RCC 7860 (cell line): ENCODE data around the gene CACNA2D4.

ENCODE experiments used
- DNase-seq: peaks from one replicate; pipeline ENCODE4 v3.0.0-alpha.2; 2015; ENCODE audit warnings: low spot score
- FAIRE-seq: peaks from 2 replicates; lab custom pipeline; 2012; peaks lifted over from hg19 to GRCh38; lab: Jason Lieb, UNC

CACNA2D4 gene

GRCh38 chr12:1807087-1807860 is 111.2 kb downstream of the CACNA2D4 start:
- DNase-seq = no peak
- FAIRE-seq = no peak

- no peak for DNase-seq
- no peak for FAIRE-seq
These were observed 112.0 kb downstream of the CACNA2D4 start for GRCh38 chr12:1806301-1807086.

DNA sequence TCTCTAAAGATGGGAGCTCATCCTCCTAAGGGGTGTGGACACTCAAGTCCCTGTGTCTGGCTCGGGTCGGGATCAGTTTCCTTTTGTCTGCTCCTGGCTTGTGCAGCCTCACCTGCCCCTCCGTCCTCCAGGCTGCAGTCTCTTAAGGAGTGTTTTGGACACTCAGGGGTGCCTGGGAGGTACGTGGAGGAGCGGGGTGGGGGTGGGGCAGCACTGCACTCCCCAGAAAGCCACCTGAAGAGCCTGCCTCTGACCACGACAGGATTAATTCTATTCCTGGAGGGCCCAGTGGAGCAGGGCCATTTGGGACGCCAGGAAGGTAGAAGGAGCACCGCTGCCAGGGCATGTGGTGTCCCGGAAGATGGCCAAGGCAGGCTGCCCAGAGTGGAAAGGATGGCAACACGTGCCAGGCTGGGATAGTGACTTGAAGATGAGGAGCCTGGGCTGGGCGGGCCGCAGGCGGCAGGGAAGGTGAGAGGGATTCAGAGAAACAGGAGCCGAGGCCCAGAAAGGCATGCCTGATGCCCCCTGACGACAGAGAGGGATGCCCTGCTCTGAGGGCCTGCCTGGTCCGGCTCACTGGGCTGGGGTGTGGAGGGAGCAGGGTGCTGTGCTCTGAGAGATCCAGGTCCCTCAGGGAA is 112.9 kb downstream of the CACNA2D4 start:
- FAIRE-seq (no peak), DNase-seq (no peak)

DNA sequence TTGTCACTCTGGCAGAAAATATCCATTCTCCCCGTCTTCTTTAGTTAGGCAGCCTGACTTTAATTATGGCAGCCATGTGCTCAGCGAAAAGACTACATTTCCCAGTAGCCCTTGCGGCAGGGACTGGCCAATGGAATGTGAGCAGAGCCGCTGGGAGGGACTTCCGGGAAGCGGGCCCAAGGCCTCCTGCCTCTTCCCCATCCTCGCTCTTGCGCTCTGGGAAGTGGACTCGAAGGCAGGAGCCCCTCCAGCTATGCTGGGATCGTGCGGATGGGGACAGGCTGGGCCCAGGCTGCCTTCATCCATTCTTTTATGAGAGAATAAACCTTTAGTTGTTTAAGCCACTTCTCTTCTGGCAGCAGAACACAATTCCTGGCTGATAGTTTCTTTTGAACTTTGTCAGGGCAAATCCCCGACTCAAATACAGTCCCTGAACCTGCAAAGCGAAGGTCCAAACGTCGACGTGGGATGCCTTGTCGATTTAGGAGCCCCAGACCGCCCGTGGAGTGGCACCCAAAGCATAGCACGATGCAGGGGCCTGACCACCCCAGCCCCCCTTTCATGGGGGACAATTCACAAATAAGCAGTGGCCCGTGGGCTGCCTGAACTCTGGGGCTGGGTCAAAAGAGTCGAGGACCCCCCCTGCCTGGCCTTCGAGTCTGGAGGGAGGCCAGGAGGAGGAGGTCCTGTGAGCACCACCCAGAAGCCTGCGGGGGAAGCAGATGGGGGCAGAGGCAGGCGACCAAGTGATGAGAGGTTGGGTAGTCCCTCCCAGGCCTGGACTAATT is 113.7 kb downstream of the CACNA2D4 start:
- peak; percentile 53 for DNase-seq
- FAIRE-seq = peak; percentile 7

GRCh38 chr12:1803736-1804135 is 114.7 kb downstream of the CACNA2D4 start:
- FAIRE-seq (no peak), DNase-seq (no peak)

GRCh38 chr12:1801303-1801975 is 117.0 kb downstream of the CACNA2D4 start:
- DNase-seq = no peak
- no peak for FAIRE-seq

- DNase-seq (no peak), FAIRE-seq (no peak)
These were observed 117.8 kb downstream of the CACNA2D4 start for GRCh38 chr12:1800401-1801302.

GRCh38 chr12:1799882-1800400 is 118.5 kb downstream of the CACNA2D4 start:
- FAIRE-seq = no peak
- DNase-seq = no peak

DNA sequence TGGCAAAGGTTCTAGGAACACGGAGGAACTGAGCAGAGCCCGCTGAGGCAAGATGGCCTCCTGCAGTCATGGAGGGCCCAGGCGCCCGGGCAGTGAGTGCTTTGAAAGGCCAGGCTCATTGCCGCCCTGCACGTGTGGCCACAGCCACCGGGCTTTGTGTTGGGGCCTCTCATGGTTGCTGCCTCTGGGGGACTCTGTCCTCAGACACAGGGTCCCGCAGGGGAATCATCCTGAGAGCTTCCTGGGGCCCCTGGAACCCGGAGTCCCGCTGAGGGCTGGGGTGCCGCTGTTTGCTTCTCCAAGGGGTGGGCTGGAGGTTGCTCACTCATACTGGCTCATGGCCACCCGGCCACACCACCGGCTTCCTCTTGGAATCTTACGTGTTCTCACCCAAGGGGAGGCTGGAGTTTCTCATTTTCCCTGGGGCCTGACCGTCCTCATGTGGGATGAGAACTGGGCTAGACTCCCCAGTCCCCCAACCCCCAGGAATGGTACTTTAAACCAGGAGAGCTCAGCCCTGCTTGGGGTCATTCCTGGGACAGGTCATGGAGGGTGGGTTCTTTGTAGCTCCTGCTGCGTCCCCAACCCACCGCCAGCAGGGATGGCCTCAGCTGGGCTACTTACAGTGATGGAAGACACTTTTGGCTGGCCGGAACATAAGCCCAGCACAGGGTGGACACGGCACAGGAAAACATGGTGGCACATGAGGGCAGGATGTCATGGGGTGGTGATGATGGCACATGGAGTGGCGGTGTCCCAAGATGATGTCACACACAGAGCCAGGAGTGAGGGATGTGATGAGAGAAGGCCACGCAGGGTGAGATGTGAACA is 119.2 kb downstream of the CACNA2D4 start:
- DNase-seq = no peak

DNA sequence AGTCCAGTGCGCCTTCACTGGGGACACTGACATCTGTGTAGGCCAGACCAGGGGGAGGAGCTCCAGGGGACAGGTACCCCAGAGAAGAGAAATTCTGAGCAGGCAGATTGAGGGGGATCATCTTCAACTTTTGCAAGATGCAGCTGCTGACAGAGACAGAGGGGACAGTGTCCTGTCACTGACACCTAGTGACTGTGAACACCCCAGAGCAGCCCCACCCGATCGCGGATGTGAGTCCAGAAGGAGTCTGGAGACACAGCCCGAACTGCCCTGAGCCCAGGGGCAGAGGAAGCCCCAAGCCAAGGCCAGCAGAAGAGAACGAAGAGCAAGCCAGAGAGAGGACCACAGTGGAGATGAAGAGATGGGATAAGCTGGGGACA is 119.8 kb downstream of the CACNA2D4 start:
- no peak for FAIRE-seq

More for the DNA sequence above, 119.2 kb downstream of the CACNA2D4 start:
- FAIRE-seq = no peak

GRCh38 chr12:1797991-1798640 is 120.3 kb downstream of the CACNA2D4 start:
- FAIRE-seq = no peak
- no peak for DNase-seq

More for the DNA sequence above, 119.8 kb downstream of the CACNA2D4 start:
- no peak for DNase-seq

GRCh38 chr12:1797011-1797901 is 121.2 kb downstream of the CACNA2D4 start:
- FAIRE-seq (no peak), DNase-seq (no peak)

- no peak for DNase-seq
- no peak for FAIRE-seq
These were observed 121.9 kb downstream of the CACNA2D4 start for GRCh38 chr12:1796515-1797010.

DNA sequence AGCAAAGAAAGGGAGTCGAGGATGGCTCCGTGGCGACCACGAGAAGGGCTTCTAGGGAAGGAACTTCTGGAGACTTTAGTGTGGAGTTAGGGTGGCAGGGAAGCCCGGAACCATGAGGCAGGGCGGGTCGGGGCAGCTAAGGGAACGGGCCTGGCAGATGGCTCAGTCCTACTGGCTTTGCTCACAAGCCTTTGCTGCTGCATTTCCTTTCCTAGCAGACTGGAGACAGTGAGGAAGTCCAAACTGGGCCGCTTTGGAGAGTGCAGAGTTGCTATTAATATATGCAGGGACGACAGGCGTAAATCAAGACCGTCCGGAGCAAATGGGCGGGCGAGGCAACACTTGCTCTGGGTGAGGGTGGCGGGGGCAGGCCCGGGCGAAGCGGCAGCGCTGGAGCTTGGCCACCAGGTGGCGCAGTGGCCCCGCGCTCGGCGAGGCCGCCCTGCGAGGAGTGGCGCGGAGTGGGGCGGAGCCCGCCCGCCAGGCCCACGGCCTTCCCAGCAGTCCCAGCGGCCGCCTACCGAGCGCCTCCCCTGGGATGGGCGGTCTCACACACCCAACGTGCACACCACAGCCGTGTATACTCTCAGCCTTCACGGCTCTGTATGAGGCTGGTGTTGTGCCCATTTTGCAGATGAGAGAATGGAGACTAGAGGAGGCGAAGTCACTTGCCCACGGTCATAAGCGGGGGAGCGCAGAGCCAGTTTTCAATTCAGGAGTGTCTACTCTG is 122.5 kb downstream of the CACNA2D4 start:
- FAIRE-seq = no peak
- peak; percentile 59 for DNase-seq

DNA sequence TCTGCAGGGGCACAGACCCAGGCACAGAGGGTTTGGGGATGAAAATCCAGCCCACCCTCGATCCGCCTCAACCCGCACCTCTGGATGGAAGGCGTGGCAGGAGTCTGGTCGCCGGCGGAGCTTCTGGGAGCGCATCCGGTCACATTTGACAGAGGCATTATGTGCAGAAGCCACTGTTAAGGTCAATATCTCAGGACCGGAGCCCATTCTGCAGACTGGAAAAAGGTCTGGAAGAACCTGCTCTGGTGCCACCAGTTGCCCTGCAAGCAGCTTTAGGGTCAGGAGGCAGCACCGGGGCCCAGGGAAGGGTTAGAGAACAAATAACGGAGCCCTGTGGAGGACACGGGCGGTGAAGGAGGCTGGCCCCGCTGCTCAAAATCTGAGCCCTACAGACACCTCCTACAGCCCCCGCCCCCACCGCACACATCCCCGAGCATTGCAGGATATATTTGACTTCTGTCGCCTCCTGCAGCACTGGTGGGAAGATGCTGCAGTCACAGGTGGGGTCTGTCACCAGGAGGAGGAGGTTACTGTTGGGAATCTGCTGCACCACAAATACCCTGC is 123.1 kb downstream of the CACNA2D4 start:
- DNase-seq (no peak), FAIRE-seq (no peak)
